GM18861 (cell line): Measurements from ENCODE around the gene CT55.
A peak's percentile ranks its signal among the peaks of the same experiment; 100 is the strongest.
"Not testable (repeated sequence)": the region's sequence is repeated elsewhere in the genome, so short reads cannot be mapped to it uniquely, and the experiment has no call there.

ENCODE experiments used
- ATAC-seq: cut with Tn5 transposase; IDR thresholded peaks from one replicate; pipeline ENCODE4 v1.9.1; 2021; ENCODE audit not compliant: unreplicated experiment

Gene CT55

GRCh38 chrX:135170877-135171519 lies at the start of gene CT55:
CT55 (minus strand) TSS chrX:135171398; CDS start chrX:135171171, 227 bp downstream.
- no peak for ATAC-seq

- ATAC-seq = no peak
Observed at GRCh38 chrX:135213200-135213844, 42.1 kb upstream of the CT55 start.

- not testable (repeated sequence) for ATAC-seq
Observed at GRCh38 chrX:135206427-135206826, 35.2 kb upstream of the CT55 start.

GRCh38 chrX:135200297-135200696 lies 29.1 kb upstream of the CT55 start:
- no peak for ATAC-seq

- ATAC-seq = no peak
Observed at GRCh38 chrX:135194684-135195083, 23.5 kb upstream of the CT55 start.

GRCh38 chrX:135193740-135194139 lies 22.5 kb upstream of the CT55 start:
- no peak for ATAC-seq

- ATAC-seq = no peak
Observed at GRCh38 chrX:135191838-135192237, 20.6 kb upstream of the CT55 start.

- peak; percentile 92 for ATAC-seq
Observed at GRCh38 chrX:135185795-135186443, 14.7 kb upstream of the CT55 start.

GRCh38 chrX:135178636-135179035 lies 7.4 kb upstream of the CT55 start:
- no peak for ATAC-seq

- ATAC-seq = no peak
Observed at GRCh38 chrX:135170468-135170867, 730 bp downstream of the CT55 start.

- not testable (repeated sequence) for ATAC-seq
Observed at GRCh38 chrX:135169534-135169933, 1.7 kb downstream of the CT55 start.

GRCh38 chrX:135168486-135168885 lies 2.7 kb downstream of the CT55 start:
- ATAC-seq = no peak

- not testable (repeated sequence) for ATAC-seq
Observed at GRCh38 chrX:135154688-135155087, 16.5 kb downstream of the CT55 start.

- not testable (repeated sequence) for ATAC-seq
Observed at GRCh38 chrX:135126145-135126544, 45.1 kb downstream of the CT55 start.

GRCh38 chrX:135120056-135120576 lies 51.1 kb downstream of the CT55 start, which contains the start of gene ETDB:
ETDB (minus strand) TSS chrX:135120526; CDS start chrX:135119261, 1,265 bp downstream.
- ATAC-seq = not testable (repeated sequence)

- ATAC-seq = not testable (repeated sequence)
Observed at GRCh38 chrX:135116064-135116463, 55.1 kb downstream of the CT55 start.

- ATAC-seq = peak; percentile 98
Observed at GRCh38 chrX:135114392-135114791, 56.8 kb downstream of the CT55 start.

- ATAC-seq = no peak
Observed at GRCh38 chrX:135112743-135113142, 58.5 kb downstream of the CT55 start.

- ATAC-seq = peak; percentile 30
Observed at GRCh38 chrX:135112096-135112729, 59.0 kb downstream of the CT55 start.

- no peak for ATAC-seq
Observed at GRCh38 chrX:135109554-135109953, 61.6 kb downstream of the CT55 start.
